Stimulated activated memory B cell treated with anti-CD40 and anti-IgM and Interleukin-4, amounts not matched to agents 10 μg/mL and 1 μg/mL and 100 μg/mL, for 72 hours (primary cell): ENCODE measurements around the gene CDK9.

Source experiments
- ATAC-seq: fragments of 150-1000 bp; cut with Tn5 transposase; 2 replicates; pipeline ENCODE4 v1.10.0; 2021
- H3K27ac Mint-ChIP-seq: one replicate; pipeline ENCODE4 v1.8.0; 2022; ENCODE audit warnings: mild to moderate bottlenecking, mixed read lengths
- H3K27me3 Mint-ChIP-seq: one replicate; pipeline ENCODE4 v1.8.0; 2022; ENCODE audit warnings: mixed read lengths
- H3K36me3 Mint-ChIP-seq: one replicate; pipeline ENCODE4 v1.8.0; 2022; ENCODE audit warnings: mixed read lengths
- H3K4me1 Mint-ChIP-seq: one replicate; pipeline ENCODE4 v1.8.0; 2022; ENCODE audit warnings: mixed read lengths
- H3K4me3 Mint-ChIP-seq: one replicate; pipeline ENCODE4 v1.8.0; 2022; ENCODE audit warnings: mild to moderate bottlenecking, moderate library complexity, mixed read lengths
- H3K9me3 Mint-ChIP-seq: one replicate; pipeline ENCODE4 v1.8.0; 2022; ENCODE audit warnings: mixed read lengths

The CDK9 gene

DNA sequence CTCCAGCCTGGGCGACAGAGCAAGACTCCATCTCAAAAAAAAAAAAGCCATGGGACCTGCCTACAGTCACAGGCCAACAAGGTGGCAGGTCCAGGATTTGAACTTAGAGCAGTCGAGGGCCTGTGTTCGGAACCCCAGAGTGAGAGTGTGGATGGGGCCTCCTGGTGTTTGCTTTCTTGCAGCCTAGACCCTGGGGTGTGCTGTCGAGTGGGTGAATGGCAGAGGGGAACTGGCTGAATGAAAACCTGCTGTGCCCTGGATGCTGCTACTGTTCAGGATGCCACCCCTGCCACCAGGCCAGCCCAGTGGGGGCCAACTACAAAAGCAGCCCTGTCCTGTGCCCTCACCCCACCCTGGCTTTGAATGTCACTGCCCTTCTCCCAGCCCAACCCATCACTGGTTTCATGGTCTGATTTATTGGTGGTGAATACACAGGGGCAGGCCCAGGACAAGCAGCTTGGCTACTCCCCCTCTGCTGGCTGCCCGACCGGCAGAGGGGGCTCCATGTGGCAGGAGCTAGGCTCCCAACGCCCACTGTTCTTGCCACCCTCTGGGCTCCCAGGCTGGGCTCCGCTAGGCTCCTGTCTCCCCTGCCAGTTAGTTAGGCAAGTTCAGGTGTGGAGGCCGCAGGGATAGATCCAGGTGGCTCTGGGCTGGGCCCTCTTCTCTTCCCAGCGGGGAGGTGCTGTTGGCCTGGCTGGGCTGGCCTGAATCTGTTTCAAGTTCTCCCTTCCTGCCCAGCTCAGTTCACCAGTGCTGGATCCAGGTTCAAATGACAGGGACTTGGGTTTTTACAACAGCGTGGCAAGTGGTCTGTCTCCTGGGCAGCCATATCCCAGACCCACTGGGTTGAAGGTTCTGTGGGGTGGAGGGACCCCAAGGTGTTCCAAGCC, 29.0 kb downstream of the CDK9 start:
- no peaks in the 10 kb centered on the region for H3K27me3 Mint-ChIP-seq

DNA sequence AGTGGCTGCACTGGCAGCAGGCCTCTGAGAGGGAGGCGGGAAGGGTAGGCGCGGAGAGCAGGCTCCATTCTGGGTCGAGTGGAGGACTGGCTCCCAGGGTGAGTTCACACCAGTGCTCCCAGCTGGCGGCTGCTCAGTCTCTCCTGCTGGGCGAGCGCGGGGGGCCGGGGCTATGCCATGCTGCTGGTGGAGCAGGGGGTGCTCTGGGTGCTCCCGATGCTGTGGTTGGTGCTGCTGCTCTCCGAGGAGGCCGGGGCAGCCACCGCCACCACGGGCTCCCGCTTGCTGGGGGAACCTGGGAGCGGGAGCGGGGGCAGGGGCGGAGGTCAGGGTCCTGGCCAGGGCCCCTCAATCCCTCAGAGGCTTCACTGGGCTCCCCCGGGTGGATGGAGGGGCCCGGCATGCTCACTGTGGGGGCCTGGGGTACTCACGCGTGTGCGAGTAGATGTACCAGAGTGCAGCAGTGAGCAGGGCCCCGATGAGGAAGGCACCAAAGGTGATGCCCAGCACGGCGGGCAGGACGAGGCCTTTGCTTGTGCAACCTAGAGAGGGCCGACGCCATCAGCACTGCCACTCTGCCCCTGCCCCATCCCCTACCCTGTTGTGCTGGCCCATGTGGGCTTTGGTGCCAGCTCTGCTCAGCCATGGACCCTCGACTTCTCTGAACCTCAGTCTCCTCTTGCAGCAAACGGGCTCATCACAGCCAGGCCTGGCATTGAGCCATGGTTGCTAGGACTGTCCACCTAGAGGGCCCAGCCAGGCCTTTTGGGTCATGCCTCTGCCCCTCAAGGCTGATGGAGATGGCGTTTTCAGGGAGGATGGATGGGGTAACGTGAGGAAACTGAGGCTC, 29.9 kb downstream of the CDK9 start:
- peaks cover 40% of the 10 kb centered on the region for H3K36me3 Mint-ChIP-seq
- H3K4me1 Mint-ChIP-seq = peaks cover under 1% of the 10 kb centered on the region
- H3K4me3 Mint-ChIP-seq = no peak overlapping the region
- H3K27ac Mint-ChIP-seq = no peak overlapping the region
- H3K9me3 Mint-ChIP-seq = no peaks in the 10 kb centered on the region
- ATAC-seq = peak; percentile 13
- no peaks in the 10 kb centered on the region for H3K27me3 Mint-ChIP-seq

More for the DNA sequence above, 29.0 kb downstream of the CDK9 start:
- no peak overlapping the region for H3K4me3 Mint-ChIP-seq
- H3K27ac Mint-ChIP-seq = no peak overlapping the region
- H3K36me3 Mint-ChIP-seq = peaks cover 45% of the 10 kb centered on the region
- H3K4me1 Mint-ChIP-seq = peaks cover 4% of the 10 kb centered on the region
- no peak for ATAC-seq
- H3K9me3 Mint-ChIP-seq = no peaks in the 10 kb centered on the region

DNA sequence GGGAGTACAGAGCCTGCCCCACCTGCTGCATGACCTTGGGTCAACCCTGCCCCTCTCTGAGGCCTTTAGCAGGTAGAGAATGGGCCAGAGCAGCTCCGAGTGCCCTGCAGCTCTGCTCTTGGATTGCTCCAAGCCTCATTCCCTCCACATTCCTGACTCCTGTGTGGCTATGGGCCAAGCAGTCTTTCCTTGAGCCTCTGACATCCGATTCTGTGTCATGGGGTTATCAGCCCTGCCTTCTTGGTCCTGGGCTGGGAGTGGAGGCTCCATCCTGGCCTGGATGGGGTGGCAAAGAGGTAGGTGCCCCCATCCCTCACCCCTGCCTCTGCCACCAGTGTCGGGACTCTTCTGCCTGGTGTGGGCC, 30.5 kb downstream of the CDK9 start:
- Mint-ChIP-seq H3K36me3 (peaks cover 38% of the 10 kb centered on the region), H3K9me3 (no peaks in the 10 kb centered on the region), H3K4me1 (no peaks in the 10 kb centered on the region), H3K27me3 (no peaks in the 10 kb centered on the region), H3K4me3 (no peak overlapping the region), H3K27ac (no peak overlapping the region)
- ATAC-seq = no peak

DNA sequence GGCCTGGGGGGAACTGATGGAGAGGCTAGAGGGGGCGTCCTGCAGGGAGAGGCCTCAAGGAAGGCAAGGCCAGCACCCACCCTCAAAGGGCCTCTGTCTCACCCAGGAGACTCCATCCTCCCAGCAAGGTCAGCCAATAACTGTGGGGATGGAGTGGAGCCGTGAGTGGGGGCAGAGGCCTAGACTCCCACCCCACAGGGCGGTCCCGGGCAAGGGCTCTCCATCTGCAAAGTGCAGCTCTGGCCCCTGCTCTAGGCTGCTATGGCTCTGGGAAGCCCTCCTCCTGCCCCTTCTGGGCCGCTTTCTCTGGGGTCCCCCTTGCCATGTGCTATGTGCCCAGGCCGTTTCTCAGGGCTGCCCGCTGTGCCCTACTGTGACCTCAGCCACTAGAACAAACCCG, 30.9 kb downstream of the CDK9 start:
- no peaks in the 10 kb centered on the region for H3K9me3 Mint-ChIP-seq
- ATAC-seq = no peak
- no peaks in the 10 kb centered on the region for H3K4me1 Mint-ChIP-seq
- no peak overlapping the region for H3K27ac Mint-ChIP-seq
- no peak overlapping the region for H3K4me3 Mint-ChIP-seq
- peaks cover 38% of the 10 kb centered on the region for H3K36me3 Mint-ChIP-seq
- no peaks in the 10 kb centered on the region for H3K27me3 Mint-ChIP-seq

DNA sequence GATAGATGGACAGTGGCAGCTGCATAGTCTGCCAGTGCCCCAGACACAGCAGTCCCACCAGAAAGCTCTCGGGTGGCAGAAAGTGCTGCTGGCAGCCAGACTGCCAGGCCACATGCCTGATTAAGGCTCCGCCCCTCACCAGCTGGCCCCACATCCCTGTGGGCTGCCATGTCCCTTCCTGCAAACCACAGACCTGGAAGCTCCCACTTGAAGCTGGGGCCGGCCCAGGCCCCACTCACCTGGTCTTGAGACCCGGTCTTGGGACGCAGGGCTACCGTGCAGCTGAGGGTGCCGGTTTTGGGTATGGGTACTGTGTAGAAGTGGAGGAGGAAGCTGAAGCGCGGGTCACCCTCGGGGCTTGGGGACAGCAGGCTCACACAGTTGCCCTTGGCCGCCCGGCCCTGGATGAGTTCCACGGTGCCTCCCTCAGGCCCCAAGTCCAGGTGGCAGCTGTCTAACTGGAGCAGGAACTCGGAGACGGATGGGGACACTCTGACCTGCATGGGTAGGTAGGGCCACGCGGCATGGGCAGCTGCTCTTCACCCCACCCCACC, 32.1 kb downstream of the CDK9 start:
- H3K27ac Mint-ChIP-seq = no peak overlapping the region
- H3K4me3 Mint-ChIP-seq = no peak overlapping the region
- H3K36me3 Mint-ChIP-seq = peaks cover 38% of the 10 kb centered on the region
- H3K27me3 Mint-ChIP-seq = no peaks in the 10 kb centered on the region
- no peak for ATAC-seq
- H3K4me1 Mint-ChIP-seq = no peaks in the 10 kb centered on the region
- no peaks in the 10 kb centered on the region for H3K9me3 Mint-ChIP-seq

DNA sequence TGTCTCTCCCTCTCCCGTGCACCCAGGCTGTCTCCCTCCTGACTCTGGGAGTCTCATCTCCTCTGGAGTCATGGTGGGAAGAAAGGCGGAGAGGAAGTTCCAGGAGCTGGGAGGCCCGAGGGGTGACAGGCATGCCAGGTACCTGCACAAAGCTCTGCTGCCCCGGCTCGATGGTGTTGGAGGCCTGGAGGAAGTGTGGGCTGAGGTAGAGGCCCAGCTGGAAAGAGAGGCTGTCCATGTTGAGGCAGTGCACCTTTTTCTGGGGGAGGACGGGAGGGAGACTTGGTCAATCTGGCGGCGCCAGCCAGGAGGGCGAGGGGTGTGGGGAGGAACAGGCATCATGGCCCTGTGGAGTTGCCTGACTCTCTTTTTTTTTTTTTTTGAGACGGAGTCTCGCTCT, 32.7 kb downstream of the CDK9 start:
- H3K27ac Mint-ChIP-seq = no peak overlapping the region
- no peaks in the 10 kb centered on the region for H3K9me3 Mint-ChIP-seq

DNA sequence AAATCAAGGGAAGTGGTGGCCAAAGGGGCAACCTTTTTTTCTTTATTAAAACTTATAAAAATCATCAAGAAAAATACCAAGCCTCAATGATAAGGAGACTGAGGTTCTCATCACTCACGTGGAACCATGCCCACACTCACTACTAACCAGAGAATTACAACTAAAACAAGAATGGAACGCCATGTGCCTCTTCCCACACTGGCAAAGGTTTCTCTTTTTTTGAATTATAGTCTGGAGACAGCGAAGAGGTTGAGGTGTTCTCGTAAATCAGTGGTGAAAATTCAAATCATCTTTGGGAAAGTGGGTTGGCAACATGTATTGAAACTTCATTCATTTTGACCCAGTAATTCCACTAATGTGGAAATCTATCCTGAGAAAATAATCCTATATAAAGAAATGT, 36.3 kb downstream of the CDK9 start:
- Mint-ChIP-seq H3K4me1 (no peaks in the 10 kb centered on the region), H3K4me3 (no peak overlapping the region), H3K27me3 (no peaks in the 10 kb centered on the region), H3K27ac (no peak overlapping the region), H3K9me3 (no peaks in the 10 kb centered on the region), H3K36me3 (peaks cover 17% of the 10 kb centered on the region)
- ATAC-seq = no peak

More for the DNA sequence above, 32.7 kb downstream of the CDK9 start:
- Mint-ChIP-seq H3K36me3 (peaks cover 32% of the 10 kb centered on the region), H3K27me3 (no peaks in the 10 kb centered on the region), H3K4me1 (no peaks in the 10 kb centered on the region), H3K4me3 (no peak overlapping the region)
- no peak for ATAC-seq

DNA sequence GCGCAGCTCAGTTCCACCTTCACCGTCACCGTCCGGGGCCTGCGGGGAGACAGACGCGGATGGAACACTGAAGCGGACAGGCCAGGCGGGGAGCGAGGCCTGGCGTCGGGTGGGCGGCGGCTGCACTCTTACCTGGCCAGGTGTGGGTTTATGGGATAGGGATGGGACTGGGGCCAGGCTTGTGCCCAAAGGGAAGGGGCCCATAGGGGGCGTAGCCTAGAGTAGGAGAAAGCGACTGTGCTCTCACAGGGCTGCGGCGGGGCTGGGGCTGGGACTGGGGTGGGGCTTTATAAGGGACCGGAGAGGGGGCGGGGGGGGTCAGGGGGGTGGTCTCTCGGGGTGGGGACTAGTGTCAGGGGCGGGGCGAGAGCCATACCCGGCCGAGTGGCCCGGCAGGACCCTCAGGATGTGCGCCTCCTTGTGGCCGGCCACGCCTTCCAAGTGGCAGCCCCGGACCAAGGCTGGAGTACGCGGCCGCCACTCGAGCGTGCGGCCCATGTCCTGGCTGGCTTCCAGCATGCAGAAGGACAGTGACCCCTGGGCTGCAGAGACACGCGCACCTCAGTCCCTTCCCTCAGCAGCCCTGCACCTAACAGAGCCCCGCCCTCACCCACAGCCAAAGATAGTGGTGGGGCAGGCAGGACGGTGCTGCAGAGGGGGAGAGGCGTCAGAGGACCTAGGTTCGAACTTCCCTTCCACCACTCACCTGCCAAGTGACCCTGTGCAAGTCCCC, 39.7 kb downstream of the CDK9 start:
- ATAC-seq = peak; percentile 25
- Mint-ChIP-seq H3K4me1 (no peaks in the 10 kb centered on the region), H3K27me3 (no peaks in the 10 kb centered on the region), H3K36me3 (no peaks in the 10 kb centered on the region), H3K4me3 (no peak overlapping the region), H3K27ac (no peak overlapping the region), H3K9me3 (no peaks in the 10 kb centered on the region)

DNA sequence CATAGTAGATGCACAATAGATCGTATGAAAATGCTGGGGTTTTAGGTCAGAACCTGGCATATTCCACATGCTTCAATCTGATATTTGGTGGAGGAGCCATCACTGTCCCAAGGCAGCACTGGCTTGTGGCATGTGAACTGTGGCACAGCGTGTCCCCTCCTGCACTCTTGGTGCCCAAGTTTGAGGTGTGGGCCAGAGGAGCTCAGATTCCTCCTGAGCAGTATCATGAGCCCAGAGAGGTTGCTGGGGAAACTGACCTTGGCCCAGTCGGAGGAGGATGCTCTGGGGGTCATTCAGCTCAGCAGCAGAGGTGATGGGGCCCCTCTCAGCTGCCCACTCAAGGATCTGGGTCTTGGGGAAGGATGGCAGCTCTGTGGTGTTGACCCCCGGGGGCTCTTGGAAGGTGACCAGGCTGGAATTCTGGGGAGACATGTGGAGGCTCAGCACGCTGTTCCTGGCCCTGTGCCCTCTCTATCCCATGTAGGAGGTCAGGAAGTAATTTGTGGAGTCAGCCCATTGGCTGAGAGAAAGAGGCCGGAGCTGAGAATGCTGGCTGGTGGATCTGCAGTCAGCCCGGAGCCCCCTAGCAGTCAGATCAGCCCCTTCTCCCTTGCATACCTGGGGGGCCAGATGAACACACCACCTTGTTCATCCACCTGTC, 40.5 kb downstream of the CDK9 start:
- Mint-ChIP-seq H3K27me3 (no peaks in the 10 kb centered on the region), H3K9me3 (no peaks in the 10 kb centered on the region), H3K36me3 (no peaks in the 10 kb centered on the region), H3K4me1 (no peaks in the 10 kb centered on the region), H3K4me3 (no peak overlapping the region), H3K27ac (no peak overlapping the region)
- no peak for ATAC-seq

DNA sequence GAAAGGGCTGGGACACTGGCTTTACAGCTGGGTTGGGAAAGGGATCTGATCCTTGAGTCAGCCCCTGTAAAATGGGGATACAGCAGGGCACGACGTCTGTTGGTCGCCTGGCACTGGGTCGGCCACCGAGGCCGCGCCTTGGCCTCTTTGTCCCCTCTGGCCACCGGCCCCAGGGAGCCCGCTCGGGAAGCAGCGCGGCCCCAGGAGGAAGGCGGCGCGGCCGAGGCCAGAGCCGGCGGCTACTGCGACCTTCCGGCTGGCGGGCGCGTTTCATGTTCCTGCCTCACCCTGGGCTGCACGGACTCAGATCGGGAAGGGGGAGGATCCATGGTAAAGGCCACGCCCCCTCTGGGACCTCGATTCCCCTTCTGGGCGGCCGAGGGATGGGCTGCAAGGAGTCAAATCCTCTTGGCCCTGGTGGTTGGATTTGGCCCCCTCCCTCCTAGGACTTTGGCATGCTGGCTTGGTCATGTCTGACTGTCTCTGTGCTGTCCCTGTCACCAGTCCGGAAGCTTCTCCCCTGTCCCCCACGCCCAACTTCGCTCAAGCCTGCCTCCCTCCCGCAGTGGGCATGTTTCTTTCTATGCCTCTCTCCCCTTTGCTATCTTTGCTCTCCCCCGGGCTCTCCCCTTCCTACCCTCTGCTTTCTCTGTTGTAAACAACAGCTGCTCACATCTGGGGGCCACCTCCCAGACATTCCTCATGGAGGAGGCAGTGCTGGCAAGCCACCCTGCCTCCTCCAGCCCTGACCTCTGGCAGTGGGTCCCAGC, 42.6 kb downstream of the CDK9 start:
- no peak for ATAC-seq
- no peaks in the 10 kb centered on the region for H3K9me3 Mint-ChIP-seq
- peaks cover 3% of the 10 kb centered on the region for H3K4me1 Mint-ChIP-seq
- no peaks in the 10 kb centered on the region for H3K27me3 Mint-ChIP-seq
- no peaks in the 10 kb centered on the region for H3K36me3 Mint-ChIP-seq
- no peak overlapping the region for H3K27ac Mint-ChIP-seq
- no peak overlapping the region for H3K4me3 Mint-ChIP-seq

DNA sequence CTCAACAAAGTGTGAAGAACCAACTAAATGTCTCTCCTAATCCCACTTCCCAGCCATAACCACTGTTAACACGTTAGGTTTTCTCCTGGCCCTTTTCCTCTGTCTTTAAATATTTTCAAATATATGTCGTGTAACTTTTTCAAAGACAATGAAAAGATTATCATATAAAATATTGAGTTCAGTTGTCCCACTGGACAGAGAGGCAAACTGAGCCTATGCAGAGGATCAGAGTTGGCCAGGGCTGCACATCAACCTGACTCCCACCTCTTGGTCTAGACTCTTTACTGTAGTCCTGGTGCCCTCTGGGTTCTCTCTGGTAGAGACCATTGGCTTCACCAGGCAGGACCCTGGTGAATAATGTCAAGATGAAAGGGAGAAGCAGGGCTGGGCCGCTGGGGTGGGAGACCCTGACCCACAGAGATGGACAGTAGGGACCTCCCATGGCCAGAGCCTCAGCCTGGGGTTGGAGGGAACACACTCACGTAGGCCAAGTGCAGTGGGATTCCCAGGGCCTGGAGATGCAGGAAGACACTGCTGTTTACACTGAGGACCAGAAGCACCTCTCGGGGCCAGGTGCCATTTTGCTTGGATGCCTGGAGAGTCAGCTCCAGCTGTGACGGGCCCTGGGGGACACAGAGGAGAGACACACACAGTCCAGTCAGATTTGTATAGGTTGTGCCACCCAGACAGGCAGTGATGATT, 43.5 kb downstream of the CDK9 start:
- Mint-ChIP-seq H3K4me3 (no peak overlapping the region), H3K9me3 (no peaks in the 10 kb centered on the region), H3K36me3 (no peaks in the 10 kb centered on the region), H3K4me1 (peaks cover 5% of the 10 kb centered on the region), H3K27ac (peak overlapping the region; percentile 15), H3K27me3 (no peaks in the 10 kb centered on the region)
- ATAC-seq = peak; percentile 5

DNA sequence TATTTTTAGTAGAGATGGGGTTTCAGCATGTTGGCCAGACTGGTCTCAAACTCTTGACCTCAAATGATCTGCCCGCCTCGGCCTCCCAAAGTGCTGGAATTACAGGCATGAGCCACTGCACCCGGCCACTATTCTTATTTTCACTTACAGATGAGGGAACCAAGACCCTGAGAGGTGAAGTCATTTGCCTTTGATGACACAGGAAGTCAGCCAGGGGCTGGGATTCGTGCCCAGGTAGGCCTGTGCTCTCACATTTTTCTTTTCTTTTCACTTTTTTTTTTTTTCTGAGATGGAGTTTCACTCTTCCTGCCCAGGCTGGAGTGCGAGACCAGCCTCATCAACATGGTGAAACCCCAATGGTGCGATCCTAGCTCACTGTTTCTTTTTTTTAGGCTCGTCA, 46.4 kb downstream of the CDK9 start:
- H3K36me3 Mint-ChIP-seq = no peaks in the 10 kb centered on the region
- no peak for ATAC-seq
- H3K4me1 Mint-ChIP-seq = peaks cover 20% of the 10 kb centered on the region
- H3K27ac Mint-ChIP-seq = no peak overlapping the region
- H3K27me3 Mint-ChIP-seq = no peaks in the 10 kb centered on the region
- no peak overlapping the region for H3K4me3 Mint-ChIP-seq
- no peaks in the 10 kb centered on the region for H3K9me3 Mint-ChIP-seq

DNA sequence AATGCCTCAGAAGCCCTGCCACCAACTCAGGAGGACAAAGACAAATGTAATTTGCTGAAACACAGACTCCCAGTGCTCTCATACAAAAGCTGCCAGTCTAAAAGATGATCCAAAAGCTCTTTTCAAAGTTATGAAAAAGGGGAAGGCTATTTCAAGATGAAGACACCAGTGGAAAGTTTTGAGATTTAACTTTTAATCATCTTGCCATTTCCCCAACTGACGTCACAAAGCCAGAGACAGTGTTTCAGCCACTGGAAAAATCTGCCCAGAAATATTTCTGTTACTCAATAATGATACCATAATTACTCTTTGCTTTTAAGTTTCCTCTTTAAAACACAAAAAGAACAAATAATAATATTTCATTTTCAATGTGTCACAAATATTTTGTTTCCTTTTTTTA, 47.7 kb downstream of the CDK9 start:
- ATAC-seq = no peak
- Mint-ChIP-seq H3K36me3 (no peaks in the 10 kb centered on the region), H3K4me3 (no peak overlapping the region), H3K27ac (no peak overlapping the region), H3K9me3 (no peaks in the 10 kb centered on the region), H3K4me1 (peaks cover 20% of the 10 kb centered on the region), H3K27me3 (no peaks in the 10 kb centered on the region)
